Activated CD4-positive, CD25-positive, alpha-beta regulatory T cell treated with anti-CD3 and anti-CD28 coated beads, Interleukin-2, amount 50 U/mL, for 24 hours (primary cell): ENCODE results near the gene ENPP1.
A peak's percentile ranks its signal among the peaks of the same experiment; 100 is the strongest.

Source experiments
- ATAC-seq, 2 donors: fragments of 150-1000 bp; cut with Tn5 transposase; one replicate each; pipeline ENCODE4 v1.10.0; 2021; ENCODE audit warnings: mild to moderate bottlenecking in 1 of 2, moderate library complexity in 1 of 2

Gene ENPP1

DNA sequence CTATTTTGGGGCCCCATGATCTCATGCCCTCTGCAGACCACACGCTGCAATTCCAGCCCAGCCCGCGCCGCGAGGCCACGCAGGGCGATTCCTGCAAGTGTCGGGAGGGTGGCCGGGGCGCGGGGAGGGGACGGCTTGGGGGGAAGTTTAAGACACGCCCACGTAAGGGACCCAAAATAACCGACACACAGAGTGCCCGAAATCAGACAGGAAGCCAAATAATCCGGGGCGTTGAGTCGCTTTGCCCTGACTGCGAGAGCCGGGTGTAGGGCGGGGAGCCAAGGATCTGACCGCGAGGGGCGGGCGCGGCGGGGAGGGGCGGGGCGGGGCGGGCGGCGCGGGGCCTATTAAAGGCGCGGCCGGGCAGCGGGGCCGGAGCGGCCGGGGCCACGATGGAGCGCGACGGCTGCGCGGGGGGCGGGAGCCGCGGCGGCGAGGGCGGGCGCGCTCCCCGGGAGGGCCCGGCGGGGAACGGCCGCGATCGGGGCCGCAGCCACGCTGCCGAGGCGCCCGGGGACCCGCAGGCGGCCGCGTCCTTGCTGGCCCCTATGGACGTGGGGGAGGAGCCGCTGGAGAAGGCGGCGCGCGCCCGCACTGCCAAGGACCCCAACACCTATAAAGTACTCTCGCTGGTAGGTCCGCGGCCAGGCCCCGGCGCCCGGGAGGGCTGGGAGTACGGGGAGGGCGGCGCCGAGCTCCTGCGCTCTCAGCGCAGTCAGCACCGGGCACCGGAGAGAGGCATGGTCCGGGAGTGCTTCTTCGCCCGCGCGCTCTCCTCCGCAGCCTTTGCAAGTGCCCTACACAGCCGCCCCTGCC, at the start of gene ENPP1:
Gene ENPP1 (plus strand): TSS at position 377 of the 816 bp plus-strand sequence. CDS start 16 bp downstream, at position 393.
- ATAC-seq: peak; percentile 63 to 71

- ATAC-seq: no peak
Observed at GRCh38 chr6:131758920-131759319, 48.9 kb upstream of the ENPP1 start.

GRCh38 chr6:131761060-131761761, 46.6 kb upstream of the ENPP1 start:
- ATAC-seq: no peak

DNA sequence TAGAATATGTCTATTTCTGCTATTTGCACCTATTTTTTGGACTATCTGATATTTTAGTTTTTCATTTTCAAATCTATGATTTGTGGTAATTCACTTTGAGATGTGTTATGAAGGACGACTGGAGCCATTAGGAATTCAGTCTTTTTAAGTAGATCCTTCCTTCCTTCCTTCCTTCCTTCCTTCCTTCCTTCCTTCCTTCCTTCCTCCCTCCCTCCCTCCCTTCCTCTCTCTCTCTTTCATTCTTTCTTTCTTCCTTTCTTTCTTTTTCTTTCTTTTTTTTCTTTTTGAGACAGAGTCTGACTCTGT, 46.1 kb upstream of the ENPP1 start:
- ATAC-seq: no peak

GRCh38 chr6:131762984-131763383, 44.8 kb upstream of the ENPP1 start:
- no peak for ATAC-seq

DNA sequence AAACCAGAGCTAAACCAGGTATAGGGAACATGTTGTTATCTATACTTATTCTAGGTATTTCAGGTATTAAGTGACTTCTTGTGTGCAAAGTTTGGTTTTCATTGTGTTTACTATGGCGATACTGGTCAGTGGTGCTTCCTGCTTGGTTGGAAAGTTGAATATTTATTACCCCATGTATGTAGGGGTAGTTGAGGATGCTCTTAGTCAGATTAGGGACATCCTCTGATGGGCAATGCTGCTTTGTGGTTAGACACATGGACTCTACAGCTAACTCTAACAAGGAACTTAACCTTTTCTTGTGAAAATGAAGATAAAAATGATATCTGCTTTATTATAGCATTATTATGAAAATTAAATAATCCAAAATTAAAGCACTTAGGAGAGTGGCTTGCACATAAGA, 44.1 kb upstream of the ENPP1 start:
- no peak for ATAC-seq

GRCh38 chr6:131764350-131764749, 43.5 kb upstream of the ENPP1 start:
- ATAC-seq: no peak

- no peak for ATAC-seq
Observed at GRCh38 chr6:131765081-131765803, 42.6 kb upstream of the ENPP1 start.

GRCh38 chr6:131765804-131766135, 42.0 kb upstream of the ENPP1 start:
- no peak for ATAC-seq

GRCh38 chr6:131766631-131767030, 41.2 kb upstream of the ENPP1 start:
- ATAC-seq: no peak

DNA sequence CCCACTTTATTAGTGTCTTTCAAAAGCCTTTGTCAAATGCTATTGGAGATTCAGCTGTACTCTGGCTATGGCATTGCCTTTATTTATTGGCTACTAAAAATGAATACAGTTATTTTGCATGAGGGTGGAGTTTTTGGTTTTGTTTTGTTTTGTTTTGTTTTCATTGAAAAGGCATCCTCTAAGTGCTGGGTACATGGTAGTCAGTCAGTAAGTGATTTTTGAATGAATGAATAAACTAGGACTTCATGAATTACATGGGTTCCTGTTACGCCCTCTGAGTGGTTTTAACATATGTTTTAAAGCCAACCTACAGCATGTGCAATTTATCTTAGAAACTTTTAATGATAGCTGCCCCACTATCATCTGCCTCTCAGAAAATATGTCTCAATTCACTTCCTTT, 38.9 kb upstream of the ENPP1 start:
- ATAC-seq: no peak

DNA sequence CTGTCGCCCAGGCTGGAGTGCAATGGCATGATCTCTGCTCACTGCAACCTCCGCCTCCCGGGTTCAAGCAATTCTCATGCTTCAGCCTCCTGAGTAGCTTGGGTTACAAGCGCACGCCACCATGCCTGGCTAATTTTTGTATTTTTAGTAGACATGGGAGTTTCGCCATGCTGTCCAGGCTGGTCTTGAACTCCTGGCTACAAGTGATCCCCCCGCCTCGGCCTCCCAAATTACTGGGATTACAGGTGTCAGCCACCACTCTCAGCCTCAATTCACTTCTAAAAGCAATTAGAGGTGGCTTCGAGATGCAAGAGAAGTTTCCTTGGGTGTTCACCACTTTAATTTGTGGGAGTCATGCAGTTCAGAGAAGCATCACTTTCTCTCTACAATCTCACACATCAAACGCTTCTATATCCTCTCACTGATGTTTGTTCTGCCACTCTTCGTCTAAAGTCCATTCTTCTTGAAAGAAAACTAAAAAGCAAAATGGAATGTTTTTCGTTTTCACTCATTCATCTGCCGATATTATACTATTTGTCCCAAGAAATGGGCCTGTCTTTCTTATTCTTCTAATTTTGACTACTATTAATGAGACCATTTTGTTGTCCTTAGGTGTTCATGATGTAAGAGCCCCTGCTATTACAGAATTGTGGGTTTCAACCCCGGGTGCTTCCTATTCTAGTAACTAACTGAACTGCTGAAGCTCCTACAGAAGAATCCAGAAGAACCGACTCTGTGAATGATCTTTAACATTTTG, 38.3 kb upstream of the ENPP1 start:
- no peak for ATAC-seq

DNA sequence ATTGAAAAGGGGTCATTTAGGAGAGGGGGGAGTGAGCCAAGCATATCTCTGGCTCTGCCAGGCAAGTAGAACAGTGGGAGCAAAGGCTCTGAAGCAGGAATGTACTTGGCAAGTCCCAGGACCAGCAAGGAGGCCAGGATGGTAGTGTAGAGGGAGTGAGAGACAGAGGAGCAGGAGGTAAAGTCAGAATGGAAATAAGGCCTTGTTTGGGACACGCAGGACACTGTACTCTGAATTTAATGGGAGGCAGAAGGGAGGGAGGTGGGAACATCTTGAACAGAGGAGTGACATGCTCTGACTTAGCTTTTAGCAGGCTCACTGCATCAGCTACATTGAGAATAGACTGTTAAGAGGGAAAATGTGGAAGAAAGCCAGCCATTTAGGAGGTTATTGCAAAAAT, 37.0 kb upstream of the ENPP1 start:
- no peak for ATAC-seq

DNA sequence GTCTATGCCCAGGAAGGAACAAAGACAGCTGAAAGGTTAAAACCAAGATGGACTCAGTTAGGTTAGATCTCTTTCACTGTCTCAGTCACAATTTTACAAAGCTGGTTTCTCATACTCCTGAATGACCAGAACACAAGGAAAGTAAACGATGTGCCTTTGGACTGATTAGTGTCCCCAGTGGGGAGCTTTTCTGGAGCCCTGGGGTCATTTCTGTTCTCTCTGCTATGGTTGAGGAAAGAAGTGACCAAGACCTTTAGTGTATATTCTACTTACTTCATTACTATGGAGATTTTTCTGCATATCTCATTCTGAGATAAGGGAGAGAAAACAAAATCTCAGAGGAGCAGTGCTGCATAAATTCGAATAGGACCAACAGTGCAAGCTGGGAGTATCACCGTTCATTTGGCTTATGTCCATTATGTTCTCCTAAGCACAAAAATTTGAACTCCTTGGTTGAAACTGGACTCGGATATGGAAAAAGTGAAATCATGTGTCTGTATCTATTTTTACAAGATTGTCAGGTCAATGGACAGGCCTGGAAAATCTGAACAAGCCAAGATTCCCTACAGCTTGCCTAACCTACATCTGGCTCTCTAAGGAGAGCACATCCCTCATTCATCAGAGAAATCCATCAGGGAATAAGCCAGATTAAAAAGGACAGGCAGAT, 34.4 kb upstream of the ENPP1 start:
- no peak for ATAC-seq

- no peak for ATAC-seq
Observed at GRCh38 chr6:131775886-131776285, 31.9 kb upstream of the ENPP1 start.

DNA sequence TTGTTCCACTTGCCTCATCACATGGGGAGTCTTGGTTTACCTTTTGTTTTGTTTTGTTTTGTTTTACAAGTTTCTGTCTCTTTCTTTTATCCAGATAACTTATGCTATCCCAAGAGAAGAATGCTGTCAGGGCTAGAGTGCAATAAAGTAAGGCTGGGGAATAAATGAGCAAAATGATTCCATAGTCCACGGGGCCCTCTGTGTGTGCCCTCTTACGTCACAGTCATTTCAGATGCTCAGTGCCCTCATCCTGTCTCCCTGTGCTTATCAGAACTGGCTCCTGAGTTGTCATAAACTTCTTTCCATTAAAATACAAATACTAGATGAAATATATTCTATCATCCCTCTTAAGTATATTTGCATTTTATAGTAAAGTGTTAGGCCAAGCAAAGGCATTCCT, 30.8 kb upstream of the ENPP1 start:
- ATAC-seq: no peak

DNA sequence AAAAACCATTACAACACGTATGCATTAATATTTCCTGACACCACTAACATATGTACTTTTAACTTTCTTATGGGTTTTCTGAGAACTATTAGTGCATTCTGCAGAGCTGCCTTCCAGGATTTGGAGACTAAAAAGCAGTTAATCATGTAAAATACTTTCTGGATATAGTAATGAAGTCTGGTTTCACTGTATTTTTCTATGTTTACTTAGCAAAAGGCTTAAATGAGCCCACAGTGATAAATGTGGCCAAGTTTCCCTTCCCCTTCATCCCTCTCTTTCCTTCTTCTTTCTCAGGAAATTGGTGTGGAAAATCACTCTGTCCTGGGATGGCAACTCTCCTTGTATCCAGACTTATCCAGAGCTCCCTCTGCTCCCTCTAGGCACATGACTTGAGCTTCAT, 29.7 kb upstream of the ENPP1 start:
- no peak for ATAC-seq

GRCh38 chr6:131779304-131779703, 28.5 kb upstream of the ENPP1 start:
- ATAC-seq: no peak

DNA sequence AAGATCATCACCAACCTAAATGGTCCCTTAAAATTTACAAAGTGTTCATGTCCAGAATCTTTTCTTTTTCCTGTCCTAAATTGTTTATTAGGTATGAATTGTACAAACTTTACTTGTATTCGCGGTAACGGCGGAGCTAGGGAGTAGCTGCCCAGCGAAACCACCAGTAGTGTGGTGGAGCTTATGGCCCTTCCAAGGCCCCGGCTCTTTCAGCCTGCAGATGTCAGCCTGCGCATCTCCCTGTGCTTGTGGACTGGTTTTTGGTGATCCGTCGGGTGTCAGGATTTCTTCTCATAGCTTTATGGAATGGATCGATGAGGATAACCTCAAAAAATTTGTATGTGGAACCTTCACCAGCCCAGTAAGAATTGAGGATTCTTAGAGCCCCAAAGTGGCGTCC, 27.2 kb upstream of the ENPP1 start:
- no peak for ATAC-seq

GRCh38 chr6:131781687-131782086, 26.1 kb upstream of the ENPP1 start:
- no peak for ATAC-seq

GRCh38 chr6:131782764-131783163, 25.1 kb upstream of the ENPP1 start:
- ATAC-seq: no peak

DNA sequence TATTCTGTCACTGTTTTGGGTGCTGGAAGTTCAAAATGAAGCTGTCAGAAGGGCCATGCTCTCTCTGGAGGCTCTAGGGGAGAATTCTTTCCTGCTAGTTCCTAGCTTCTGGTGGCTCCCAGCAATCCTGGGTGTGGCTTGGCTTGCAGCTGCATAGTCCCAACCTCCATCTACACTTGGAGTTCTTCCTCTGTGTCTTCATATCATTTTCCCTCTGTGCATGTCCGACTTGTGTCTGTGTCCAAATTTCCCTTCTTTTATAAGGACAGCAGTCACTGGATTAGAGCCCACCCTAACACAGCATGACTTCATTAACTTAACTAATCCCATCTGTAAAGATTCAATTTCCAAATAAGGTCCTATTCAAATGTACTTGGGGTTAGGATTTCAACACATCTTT, 23.3 kb upstream of the ENPP1 start:
- ATAC-seq: no peak

DNA sequence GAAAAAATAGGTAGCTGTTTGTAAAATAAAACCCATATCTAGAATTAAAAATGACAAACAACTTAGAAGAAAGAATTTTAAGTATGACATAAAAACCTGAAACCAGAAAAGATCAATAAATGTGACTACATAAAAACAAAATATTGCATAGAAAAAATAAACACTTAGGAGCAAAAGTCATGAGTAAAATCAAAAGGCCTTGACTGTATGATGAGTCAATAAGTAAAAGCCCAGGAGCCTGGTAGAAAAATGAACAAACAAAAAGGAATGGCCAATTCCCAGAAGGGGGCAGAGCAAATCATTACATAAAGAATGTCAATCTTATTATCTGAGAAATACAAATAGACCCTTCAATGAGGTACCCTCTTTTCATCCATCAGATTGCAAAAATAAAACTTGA, 20.7 kb upstream of the ENPP1 start:
- no peak for ATAC-seq
